Sigmoid colon (tissue), 4 donors: Measurements from ENCODE around the gene OSER1.

Source experiments
- CTCF ChIP-seq, 4 experiments: fragments of 450-650 bp in 3 of 4; fragments of 200-600 bp in 1 of 4; IDR thresholded peaks; one replicate each; pipeline ENCODE4 v1.5.1; 2016 to 2019; ENCODE audit warnings: antibody characterized with exemption in 4 of 4, mild to moderate bottlenecking in 3 of 4, moderate library complexity in 2 of 4
- EP300 ChIP-seq, 4 donors: sonication (generic); formaldehyde crosslinking; IDR thresholded peaks; one replicate each; pipeline ENCODE4 v1.6.1; 2017; ENCODE audit warnings: antibody characterized with exemption in 4 of 4

GRCh38 chr20:44166477-44166876 is 44.1 kb downstream of the OSER1 start:
- no peak for TF ChIP-seq CTCF (IDR thresholded peaks at IDR 0.05)
- no peak for TF ChIP-seq EP300 (IDR thresholded peaks at IDR 0.05)
